H54 (cell line): ENCODE data around the gene HHIP.

ENCODE experiments used
- DNase-seq: peaks from one replicate; pipeline ENCODE4 v3.0.0; 2011; ENCODE audit warnings: low spot score, mixed read lengths; ENCODE audit not compliant: insufficient read length
- FAIRE-seq: peaks from 3 replicates; lab custom pipeline; 2011; peaks lifted over from hg19 to GRCh38; lab: Jason Lieb, UNC
- POLR2A ChIP-seq: IDR thresholded peaks from 2 replicates; pipeline ENCODE4 v1.6.1; 2011; ENCODE audit warnings: low read depth, mild to moderate bottlenecking, low read length

The HHIP gene

DNA sequence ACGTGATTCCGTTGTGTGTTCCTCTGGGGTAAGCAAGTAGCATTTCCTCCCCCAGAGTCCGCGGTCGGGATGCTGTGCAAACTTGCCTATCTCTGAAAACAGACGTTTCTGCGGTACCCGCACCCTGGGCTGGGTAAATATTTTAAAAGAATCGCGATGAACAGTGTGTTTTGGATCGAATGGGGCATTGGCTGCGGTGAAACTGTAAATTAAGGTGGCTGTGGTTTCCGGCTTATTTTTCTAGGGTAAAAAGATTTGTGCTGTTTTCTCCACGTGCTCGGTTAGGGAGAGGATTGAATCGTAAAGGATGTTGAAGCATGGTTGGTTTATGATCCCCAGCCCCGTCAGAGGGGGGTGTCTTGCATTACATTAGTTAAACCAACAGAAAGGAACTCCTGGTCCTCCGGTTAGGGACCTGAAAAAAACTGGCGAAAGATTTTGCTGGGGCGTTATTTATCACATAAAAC, 1.2 kb downstream of the HHIP start:
- TF ChIP-seq POLR2A = no peak
- DNase-seq (no peak), FAIRE-seq (no peak)

DNA sequence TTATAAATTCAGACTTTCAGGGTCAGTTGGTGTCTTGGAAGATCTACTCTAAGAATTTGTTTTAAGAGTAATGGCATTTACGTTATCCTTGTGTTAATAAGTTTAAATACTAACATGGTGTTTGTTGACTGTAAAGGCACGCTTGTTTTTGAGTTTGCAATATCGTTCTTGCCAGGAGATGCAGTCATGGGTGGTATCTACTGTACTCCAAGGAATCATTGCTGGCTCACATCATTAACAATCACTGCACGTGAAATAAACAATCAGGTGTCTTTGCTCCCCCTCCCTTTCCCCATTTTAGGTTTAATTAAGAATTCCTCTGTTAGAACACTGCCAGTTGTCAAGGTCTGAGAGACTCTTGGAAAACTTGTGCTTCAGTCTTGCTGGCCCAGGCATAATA, 1.6 kb downstream of the HHIP start:
- FAIRE-seq (no peak), DNase-seq (no peak)
- TF ChIP-seq POLR2A = no peak

DNA sequence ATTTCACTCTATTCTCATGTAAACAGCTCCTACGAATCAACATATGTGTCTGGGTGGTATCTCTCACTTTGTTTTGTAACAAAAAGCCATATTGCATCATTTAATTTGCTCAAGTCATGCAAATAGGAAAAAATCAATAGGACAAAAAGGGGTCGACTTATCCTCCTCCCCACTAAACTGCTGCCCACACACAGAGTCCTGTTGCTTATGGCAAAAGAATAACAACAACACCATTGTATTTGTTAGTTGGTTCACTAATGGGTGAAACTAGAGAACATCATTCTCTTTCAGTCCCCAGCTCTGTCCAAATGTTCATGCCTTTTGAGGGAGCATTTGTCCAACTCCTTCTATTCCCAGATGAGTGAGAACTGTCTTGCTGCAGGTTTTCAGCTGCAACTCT, 2.1 kb downstream of the HHIP start:
- DNase-seq (no peak), FAIRE-seq (no peak)
- TF ChIP-seq POLR2A = no peak

DNA sequence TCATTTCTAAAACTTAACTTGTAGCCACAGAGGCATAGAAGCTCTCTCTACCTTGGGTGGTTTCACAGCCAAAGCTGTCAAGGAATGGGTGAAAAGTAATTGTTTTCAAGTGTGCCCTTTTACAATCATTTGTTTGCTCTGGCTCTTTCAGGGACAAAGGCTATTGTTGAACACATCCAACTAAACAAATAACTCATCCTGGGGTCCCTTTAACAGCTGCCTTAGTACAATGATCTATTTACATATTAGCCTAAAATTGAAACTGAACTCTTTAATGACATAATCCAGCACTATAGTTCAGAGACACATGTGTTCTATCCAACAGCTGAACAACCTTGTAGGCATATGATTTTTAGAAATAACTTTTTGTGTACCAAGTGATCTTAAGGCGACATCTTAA, 3.7 kb downstream of the HHIP start:
- DNase-seq = no peak

DNA sequence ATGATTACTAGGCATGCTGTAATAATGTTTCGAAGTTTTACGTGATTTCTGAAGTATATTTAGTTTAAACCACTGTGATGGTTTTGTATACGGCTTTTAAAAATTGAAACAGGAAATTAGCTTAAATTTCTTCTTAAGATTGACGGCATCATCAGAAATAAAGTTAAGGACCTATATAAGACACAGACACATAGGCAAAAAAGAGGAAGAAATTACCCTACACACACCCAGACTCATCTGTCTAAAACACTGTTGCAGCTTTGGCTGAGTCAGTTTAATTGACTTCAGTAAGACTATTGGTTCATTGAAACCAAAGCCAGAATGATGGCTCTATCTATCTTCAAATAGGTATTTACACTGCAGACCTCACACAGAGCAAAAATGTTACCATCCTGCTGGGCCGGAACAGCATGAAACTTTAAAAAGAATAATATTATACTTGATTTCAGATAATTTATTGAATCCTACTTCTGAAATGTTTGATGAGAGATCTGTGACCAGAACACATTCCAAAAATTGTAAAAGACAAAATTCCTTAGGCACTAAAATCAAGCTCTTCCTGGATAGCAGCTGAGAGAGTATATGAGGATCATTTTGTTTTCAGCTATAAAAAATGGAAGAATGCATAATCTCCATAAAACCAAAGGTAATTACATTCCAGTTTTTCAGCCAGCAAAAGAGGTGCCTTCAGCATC, 4.5 kb downstream of the HHIP start:
- DNase-seq (no peak), FAIRE-seq (no peak)
- TF ChIP-seq POLR2A = no peak

More for the DNA sequence above, 3.7 kb downstream of the HHIP start:
- no peak for TF ChIP-seq POLR2A
- FAIRE-seq = no peak

DNA sequence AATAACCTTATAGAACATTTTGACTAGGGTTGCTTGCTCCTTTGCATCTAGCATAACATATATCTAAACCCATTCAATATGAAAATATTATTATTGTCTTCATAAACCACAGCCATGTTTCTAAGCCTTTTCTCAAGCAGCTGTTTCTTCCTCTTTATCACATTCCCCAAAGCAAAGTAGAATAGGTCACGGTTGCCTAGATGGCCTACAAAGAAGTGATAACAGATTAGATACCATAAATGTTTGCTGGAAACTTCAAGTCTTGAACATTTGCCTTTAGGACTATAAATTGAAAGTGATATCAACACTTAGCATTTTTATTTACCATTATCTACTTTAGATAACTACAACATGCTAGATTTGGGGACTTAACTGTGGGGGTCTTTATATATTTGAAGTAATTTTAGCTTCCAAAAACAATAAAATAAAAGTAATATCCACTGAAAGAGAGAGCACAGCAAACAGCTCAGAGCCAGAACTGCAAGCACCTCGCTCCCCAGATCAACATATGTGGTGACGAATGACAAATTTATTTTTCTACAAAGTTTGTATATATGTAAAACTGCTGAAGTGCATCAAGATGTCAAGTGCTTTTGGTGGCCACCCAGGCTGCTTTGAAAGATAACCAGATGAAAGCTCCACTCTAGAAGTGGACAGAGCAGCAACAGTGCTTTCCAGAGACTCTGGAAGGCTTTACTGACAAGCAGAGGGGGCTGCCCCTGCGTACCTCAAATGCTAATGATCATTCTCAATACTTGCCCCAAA, 8.0 kb downstream of the HHIP start:
- TF ChIP-seq POLR2A = no peak
- FAIRE-seq (no peak), DNase-seq (no peak)

DNA sequence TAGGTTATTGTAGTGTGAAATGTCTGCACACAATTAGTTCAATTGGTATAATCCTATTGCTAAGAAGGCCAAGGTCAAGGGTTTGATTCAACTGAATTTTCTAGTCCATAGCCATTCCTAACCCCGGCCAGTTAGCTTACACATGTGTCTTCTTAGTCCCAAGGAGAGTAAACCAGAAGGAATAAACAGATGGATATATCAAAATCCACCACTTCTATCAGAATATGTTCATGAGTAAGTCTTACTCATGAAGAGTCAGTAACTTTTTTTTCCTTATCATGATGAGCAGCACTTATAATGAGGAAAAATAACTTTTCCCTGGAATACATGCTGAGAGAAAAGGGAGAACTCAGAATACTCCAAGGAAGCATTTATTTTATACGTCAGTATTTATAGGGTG, 9.5 kb downstream of the HHIP start:
- DNase-seq (no peak), FAIRE-seq (no peak)
- no peak for TF ChIP-seq POLR2A

DNA sequence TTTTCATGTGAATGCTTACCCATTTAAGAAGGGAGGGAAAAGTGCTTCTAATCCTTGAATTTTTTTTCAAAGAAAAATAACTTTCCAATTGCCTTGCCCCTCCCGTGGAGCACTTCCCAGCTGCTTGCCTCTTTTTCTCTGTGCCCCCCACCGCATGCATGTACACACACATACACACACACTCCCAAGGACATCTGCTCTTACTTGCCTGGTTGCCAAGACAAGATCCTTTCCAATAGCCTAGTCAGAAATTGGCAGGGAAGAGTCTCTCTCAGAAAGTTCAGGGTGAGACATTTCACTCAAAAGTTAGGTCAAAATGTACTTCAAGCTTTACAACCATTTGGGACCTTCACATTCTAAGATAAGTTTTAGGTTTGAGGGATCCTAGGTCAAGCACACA, 10.9 kb downstream of the HHIP start:
- no peak for FAIRE-seq
- no peak for TF ChIP-seq POLR2A
- no peak for DNase-seq

DNA sequence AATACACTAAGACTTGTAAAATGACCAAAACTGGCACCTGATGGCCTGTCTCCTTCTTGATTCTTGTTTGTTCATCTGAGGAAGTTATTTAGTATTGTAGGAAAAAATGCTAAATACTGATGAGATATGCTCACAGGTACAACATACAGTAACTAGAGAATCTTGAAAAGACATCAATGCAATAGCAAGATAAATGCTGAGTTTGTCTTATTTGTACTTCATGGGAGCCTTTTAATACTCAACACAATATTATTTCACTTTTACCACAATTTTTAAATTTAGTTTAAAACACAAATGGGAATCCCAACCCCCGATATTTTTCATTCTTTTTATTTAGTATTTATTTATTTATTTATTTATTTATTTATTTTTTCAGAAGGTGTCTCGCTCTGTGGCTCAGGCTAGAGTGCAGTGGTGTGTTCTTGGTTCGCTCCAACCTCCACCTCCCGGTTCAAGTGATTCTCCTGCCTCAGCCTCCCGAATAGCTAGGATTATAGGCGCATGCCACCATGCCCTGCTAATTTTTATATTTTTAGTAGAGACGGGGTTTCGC, 12.1 kb downstream of the HHIP start:
- no peak for DNase-seq
- FAIRE-seq = no peak
- TF ChIP-seq POLR2A = no peak

DNA sequence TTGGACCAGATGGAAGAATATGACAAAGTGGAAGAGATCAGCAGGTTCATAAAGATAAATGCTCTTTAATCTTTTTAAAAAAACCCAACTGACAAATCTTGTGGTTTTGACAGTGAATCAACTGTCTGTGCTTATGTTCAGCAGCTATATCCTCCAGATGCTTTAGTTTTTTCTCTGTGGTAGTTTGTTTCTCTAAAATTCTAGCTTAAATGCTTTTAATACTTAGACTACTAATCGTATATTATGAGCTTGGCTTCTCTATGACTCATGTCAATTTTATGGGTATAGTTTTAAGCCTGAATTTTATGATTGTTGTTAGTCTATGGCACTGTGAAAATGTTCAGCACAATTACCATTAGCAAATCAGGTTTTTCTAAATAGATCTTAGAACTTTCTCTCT, 12.9 kb downstream of the HHIP start:
- DNase-seq = no peak
- FAIRE-seq = no peak
- no peak for TF ChIP-seq POLR2A

DNA sequence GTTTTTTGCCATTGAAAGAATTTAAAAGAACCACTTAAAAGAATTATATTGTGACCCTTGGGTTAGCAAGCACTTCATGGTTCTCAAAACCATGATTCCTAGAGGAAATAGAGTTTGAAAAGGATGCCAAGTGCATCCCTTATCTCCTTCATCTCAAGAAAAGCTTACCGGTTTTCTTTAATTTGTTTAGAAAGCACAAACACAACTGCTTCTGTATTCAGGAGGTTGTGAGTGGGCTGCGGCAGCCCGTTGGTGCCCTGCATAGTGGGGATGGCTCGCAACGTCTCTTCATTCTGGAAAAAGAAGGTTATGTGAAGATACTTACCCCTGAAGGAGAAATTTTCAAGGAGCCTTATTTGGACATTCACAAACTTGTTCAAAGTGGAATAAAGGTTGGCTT, 13.5 kb downstream of the HHIP start:
- FAIRE-seq (no peak), DNase-seq (no peak)
- TF ChIP-seq POLR2A = no peak

DNA sequence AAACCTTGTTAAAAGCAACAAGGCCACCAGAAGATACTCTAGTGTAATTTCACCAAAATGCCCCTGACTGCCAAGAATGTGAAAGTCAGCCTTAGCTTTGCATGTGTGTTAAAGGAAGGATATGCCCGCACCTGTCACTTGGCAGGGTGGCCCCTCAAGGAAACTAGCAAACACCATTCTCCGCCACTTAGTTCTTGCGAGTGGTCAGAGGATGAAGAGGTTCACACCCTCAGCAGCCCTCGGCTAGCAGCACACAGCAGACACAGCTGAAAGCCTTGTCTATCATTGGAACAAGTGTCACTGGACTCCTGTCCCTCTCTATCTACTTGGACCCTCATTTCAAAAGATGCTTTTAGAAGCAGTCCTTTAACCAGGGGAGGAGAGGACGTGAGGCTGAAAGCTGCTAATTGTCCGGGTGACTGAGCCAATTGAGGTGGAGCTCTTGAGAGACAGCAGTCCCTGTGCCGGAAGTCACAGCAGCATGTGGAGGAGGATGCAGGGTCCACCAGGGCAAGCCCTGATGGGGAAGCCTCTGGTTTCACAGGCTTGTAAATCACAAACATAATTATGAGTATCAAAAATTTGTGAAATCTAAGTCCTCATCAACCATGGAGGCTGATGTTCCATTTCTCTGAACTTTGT, 18.0 kb downstream of the HHIP start:
- DNase-seq (no peak), FAIRE-seq (no peak)
- no peak for TF ChIP-seq POLR2A

DNA sequence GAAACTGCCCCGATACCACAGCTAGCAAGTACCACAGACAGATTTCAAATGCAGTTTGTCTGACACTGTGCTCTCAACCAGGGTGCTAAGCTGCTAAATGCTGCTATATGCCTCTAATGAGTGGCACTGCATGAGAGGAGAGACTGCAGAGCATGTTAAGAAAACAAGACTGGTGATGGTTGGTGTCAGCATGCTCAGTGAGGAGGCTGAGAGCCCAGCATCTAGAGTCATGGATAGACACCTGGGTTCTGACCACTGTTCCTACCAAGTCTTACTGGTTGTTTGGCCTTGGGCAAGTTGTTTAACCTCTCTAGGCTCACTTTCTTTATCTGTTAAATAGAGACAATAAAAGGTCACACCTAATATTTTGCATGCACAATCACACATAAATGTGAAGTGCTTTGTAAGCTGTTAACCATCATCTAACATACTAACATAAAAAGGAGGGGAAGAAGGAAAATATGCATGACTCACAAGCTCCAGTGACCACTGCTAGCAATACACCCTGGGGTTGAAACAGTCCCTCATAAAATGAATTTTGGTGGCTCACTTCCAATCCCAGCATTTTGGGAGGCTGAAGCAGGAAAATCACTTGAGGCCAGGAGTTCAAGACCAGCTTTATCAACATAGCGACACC, 20.7 kb downstream of the HHIP start:
- FAIRE-seq (peak; percentile 83), DNase-seq (no peak)
- no peak for TF ChIP-seq POLR2A

DNA sequence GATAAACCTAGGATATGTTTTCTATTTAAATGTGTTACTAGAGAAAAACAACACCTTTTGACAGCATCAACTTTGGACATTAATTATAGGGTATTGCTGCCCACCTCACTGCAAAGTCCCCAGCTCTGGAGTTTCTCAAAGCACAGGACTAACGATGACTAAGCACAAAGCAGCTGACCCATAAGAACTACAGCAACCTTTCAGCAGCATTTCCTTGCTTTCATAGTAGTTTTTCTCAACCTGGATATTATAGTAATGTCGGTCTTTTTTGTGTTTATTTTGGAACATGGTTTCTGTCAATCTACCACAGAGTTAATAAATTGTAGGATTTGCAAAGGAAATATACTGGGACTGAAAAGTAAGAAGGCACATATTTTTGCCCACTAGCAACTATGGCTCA, 21.5 kb downstream of the HHIP start:
- no peak for DNase-seq
- FAIRE-seq = no peak
- no peak for TF ChIP-seq POLR2A
